Chondrocyte (in vitro differentiated cells): ENCODE measurements around the gene HERC6. TPM values are rescaled to one million over a fixed set of nuclear protein-coding genes. Genes with fewer than 3 reads are reported as not detected.
"Not testable (repeated sequence)": the region's sequence is repeated elsewhere in the genome, so short reads cannot be mapped to it uniquely, and the experiment has no call there.

Experiments used
- DNase-seq: peaks from one replicate; pipeline ENCODE4 v3.0.0; 2021; ENCODE audit warnings: mixed read lengths, low spot score
- H3K27ac Mint-ChIP-seq: one replicate; pipeline ENCODE4 v1.8.0; 2021; ENCODE audit warnings: mild to moderate bottlenecking, moderate library complexity, mixed read lengths; ENCODE audit not compliant: unreplicated experiment
- H3K27me3 Mint-ChIP-seq: 2 replicates; pipeline ENCODE4 v1.8.0; 2021; ENCODE audit warnings: low read depth, mixed read lengths
- H3K36me3 Mint-ChIP-seq: 2 replicates; pipeline ENCODE4 v1.8.0; 2021; ENCODE audit warnings: low read depth, mixed read lengths
- H3K4me1 Mint-ChIP-seq: 2 replicates; pipeline ENCODE4 v1.8.0; 2021; ENCODE audit warnings: low read depth, mild to moderate bottlenecking, mixed read lengths
- H3K4me3 Mint-ChIP-seq: one replicate; pipeline ENCODE4 v1.8.0; 2021; ENCODE audit warnings: mild to moderate bottlenecking, moderate library complexity, mixed read lengths; ENCODE audit not compliant: unreplicated experiment
- H3K9me3 Mint-ChIP-seq: 2 replicates; pipeline ENCODE4 v1.8.0; 2021; ENCODE audit warnings: low read depth, mixed read lengths
- total RNA-seq: library from RNA; stranded (reverse); gene quantifications from 3 replicates; pipeline ENCODE4 v1.2.1, GENCODE V29; 2021
- TF ChIP-seq, protein P1 (sequence below): fragments of 200-600 bp; sonication (generic); IDR thresholded peaks from 2 replicates; pipeline ENCODE4 v1.5.0; 2021; ENCODE audit warnings: antibody characterized with exemption, mild to moderate bottlenecking, moderate library complexity

Gene HERC6
- total RNA-seq, 1 donor from 2014 or later: 1.0 TPM

DNA sequence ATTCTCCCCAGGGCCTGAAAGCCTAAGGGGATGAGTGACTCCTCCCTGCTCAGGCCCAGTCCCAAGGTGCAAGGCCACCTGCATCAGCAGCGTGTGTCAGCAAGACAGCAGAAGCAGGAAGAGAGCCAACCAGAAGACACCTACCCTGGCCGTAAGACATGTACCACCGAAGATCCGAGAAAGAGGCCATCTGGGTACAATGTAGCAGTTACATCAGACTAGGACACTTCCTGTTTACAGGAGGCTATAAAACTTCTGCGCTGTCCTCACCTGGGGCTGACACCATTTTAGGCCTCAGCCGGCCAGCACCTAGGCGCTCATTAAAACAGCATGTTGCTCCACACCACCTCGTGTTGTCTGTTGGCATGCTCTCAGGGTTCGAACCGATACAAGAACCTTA lies 19.1 kb upstream of the HERC6 start:
- H3K27me3 Mint-ChIP-seq: no peaks in the 10 kb centered on the region
- peaks cover 22% of the 10 kb centered on the region for H3K9me3 Mint-ChIP-seq
- H3K36me3 Mint-ChIP-seq: no peaks in the 10 kb centered on the region
- no peaks in the 10 kb centered on the region for H3K4me1 Mint-ChIP-seq
- DNase-seq: no peak
- H3K27ac Mint-ChIP-seq: no peak overlapping the region
- no peak overlapping the region for H3K4me3 Mint-ChIP-seq
- TF ChIP-seq, protein P1, sequence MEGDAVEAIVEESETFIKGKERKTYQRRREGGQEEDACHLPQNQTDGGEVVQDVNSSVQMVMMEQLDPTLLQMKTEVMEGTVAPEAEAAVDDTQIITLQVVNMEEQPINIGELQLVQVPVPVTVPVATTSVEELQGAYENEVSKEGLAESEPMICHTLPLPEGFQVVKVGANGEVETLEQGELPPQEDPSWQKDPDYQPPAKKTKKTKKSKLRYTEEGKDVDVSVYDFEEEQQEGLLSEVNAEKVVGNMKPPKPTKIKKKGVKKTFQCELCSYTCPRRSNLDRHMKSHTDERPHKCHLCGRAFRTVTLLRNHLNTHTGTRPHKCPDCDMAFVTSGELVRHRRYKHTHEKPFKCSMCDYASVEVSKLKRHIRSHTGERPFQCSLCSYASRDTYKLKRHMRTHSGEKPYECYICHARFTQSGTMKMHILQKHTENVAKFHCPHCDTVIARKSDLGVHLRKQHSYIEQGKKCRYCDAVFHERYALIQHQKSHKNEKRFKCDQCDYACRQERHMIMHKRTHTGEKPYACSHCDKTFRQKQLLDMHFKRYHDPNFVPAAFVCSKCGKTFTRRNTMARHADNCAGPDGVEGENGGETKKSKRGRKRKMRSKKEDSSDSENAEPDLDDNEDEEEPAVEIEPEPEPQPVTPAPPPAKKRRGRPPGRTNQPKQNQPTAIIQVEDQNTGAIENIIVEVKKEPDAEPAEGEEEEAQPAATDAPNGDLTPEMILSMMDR: no peak

DNA sequence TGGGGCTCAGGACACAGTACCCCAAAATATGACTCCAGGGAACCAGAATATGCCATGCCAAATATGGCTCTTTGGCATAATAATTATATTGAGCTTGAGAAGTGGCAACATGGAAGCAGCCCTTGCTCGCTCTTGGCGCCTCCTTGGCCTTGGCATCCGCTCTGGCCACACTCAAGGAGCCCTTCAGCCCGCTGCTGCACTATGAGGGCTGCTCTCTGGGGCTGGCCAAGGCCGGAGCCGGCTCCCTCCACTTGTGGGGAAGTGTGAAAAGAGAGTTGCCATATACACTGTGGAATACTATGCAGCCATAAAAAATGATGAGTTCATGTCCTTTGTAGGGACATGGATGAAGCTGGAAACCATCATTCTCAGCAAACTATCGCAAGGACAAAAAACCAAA lies 18.4 kb upstream of the HERC6 start:
- H3K9me3 Mint-ChIP-seq: peaks cover 22% of the 10 kb centered on the region
- H3K27ac Mint-ChIP-seq: no peak overlapping the region
- no peak for DNase-seq
- no peaks in the 10 kb centered on the region for H3K27me3 Mint-ChIP-seq
- TF ChIP-seq, protein P1: no peak
- no peaks in the 10 kb centered on the region for H3K4me1 Mint-ChIP-seq
- H3K4me3 Mint-ChIP-seq: no peak overlapping the region
- no peaks in the 10 kb centered on the region for H3K36me3 Mint-ChIP-seq

DNA sequence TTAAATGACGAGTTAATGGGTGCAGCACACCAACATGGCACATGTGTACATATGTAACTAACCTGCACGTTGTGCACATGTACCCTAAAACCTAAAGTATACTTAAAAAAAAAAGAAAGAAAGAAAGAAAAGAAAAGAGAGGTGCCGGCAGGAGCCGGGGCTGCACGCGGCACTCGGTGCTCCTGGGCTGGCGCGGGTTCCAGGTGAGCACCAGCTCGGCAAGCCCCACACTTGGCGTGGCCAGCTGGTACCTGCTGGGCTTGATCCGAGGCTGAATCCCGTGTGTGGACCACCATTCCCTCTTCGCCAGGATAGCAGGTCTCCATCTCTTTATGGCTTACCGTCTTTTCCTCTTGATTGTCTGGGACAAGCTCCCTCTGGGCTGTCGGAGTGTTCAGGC lies 17.9 kb upstream of the HERC6 start:
- H3K4me1 Mint-ChIP-seq: no peaks in the 10 kb centered on the region
- no peaks in the 10 kb centered on the region for H3K27me3 Mint-ChIP-seq
- H3K36me3 Mint-ChIP-seq: no peaks in the 10 kb centered on the region
- H3K9me3 Mint-ChIP-seq: peaks cover 22% of the 10 kb centered on the region
- TF ChIP-seq, protein P1: no peak
- no peak for DNase-seq
- H3K4me3 Mint-ChIP-seq: no peak overlapping the region
- no peak overlapping the region for H3K27ac Mint-ChIP-seq

DNA sequence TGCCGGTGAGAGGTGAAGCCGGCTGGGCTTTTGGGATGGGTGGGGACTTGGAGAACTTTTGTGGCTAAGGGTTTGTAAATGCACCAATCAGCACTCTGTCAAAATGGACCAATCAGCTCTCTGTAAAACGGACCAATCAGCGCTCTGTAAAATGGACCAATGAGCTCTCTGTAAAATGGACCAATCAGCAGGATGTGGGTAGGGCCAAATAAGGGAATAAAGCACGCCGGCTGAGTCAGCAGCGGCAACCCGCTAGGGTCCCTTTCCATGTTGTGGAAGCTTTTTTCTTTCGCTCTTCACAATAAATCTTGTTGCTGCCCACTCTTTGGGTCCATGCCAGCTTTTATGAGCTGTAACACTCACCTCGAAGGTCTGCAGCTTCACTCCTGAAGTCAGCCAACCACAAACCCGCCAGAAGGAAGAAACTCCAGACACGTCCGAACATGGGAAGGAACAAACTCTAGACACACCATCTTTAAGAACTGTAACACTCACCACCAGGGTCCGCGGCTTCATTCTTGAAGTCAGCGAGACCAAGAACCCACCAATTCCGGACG lies 17.4 kb upstream of the HERC6 start:
- H3K36me3 Mint-ChIP-seq, H3K4me3 Mint-ChIP-seq, DNase-seq, H3K4me1 Mint-ChIP-seq, H3K27ac Mint-ChIP-seq, H3K27me3 Mint-ChIP-seq: not testable (repeated sequence)
- H3K9me3 Mint-ChIP-seq: peaks cover 22% of the 10 kb centered on the region

DNA sequence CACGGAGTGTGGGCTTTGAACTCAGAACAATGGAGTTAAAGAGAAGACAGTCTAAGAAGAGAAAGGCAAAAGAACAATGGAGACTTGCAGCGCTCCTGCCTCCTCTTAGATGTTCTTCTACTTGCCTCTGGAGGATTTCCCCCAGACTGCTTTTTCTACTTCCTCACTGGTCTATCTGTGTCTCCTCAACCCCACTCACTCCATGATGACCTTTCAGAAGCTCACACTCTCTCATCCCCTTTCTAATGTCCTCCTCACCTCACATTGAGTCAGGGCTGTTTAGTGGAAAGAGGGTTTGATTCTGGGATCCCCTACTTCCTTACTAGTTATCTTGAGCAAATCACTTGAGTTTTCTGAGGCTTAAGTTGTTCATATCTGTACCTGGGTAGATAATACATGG lies 12.2 kb upstream of the HERC6 start:
- peaks cover 11% of the 10 kb centered on the region for H3K9me3 Mint-ChIP-seq
- DNase-seq: no peak
- no peaks in the 10 kb centered on the region for H3K4me1 Mint-ChIP-seq
- H3K27me3 Mint-ChIP-seq: peaks cover 2% of the 10 kb centered on the region
- TF ChIP-seq, protein P1: peak; percentile 3
- no peaks in the 10 kb centered on the region for H3K36me3 Mint-ChIP-seq
- H3K4me3 Mint-ChIP-seq: no peak overlapping the region
- H3K27ac Mint-ChIP-seq: no peak overlapping the region

DNA sequence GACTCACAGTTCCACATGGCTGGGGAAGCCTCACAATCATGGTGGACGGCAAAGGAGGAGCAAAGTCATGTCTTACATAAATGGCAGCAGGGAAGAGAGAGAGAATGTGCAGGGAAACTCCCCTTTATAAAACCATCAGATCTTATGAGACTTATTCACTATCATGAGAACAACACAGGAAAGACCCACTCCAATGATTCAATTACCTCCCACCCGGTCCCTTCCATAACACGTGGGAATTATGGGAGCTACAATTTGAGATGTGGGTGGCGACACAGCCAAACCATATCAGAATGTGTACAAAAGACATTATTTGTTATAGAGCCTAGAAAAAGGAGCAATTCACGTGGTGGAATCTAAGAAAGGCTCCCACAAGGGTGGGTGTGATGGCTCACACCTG lies 10.8 kb upstream of the HERC6 start:
- Mint-ChIP-seq H3K27me3 (peaks cover 8% of the 10 kb centered on the region), H3K27ac (no peak overlapping the region), H3K36me3 (no peaks in the 10 kb centered on the region), H3K4me1 (no peaks in the 10 kb centered on the region), H3K9me3 (peaks cover 10% of the 10 kb centered on the region), H3K4me3 (no peak overlapping the region)
- TF ChIP-seq, protein P1: no peak
- no peak for DNase-seq
